Measurements from ENCODE around the gene NFE2L3. TPM values are rescaled to one million over a fixed set of nuclear protein-coding genes. Genes with fewer than 3 reads are reported as not detected.
A peak's percentile ranks its signal among the peaks of the same experiment; 100 is the strongest.

Gene NFE2L3
- total and polyA plus RNA-seq, 9 of the 15 experiments (the other 6 are each of a cell fraction or from before 2014, with no cell fraction given): 2.9 to 16.9 (median 12.4) TPM

DNA sequence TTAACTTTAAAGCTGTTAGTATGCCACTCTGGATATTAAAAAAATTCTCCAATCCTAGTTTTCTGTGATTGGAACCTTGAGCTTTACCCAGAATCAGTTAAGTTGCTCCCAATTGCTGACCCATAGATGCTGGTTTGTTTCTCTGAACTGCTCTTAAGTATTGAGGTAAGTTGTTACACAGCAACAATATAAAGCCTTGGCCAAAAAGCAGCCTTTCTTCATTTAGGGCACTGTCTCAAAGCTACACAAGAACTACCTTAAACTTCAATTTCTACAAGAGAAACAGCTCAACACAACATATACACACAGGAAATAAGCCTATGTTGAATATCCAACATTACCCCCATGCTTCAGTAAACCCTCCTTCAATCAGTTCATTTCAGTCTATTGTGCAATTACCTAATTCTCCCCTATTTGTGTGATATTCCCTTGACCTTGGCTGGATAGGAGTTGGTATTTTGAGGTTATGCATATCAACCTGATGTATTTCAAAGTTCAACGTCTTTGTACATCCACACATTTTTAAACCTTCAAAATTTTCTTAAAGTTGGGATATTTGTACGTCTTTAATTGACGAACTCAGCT is 37.1 kb downstream of the NFE2L3 start (continued):
- TF ChIP-seq PURB (CRISPR knock-in tag; IDR thresholded peaks at IDR 0.05; ENCODE audit: low read depth) (no peak), ZNF780A (CRISPR knock-in tag; IDR thresholded peaks at IDR 0.05) (no peak), SMAD3 (CRISPR knock-in tag; conservative IDR thresholded peaks at IDR 0.05) (peak; percentile 72; the same call in 1 of the 2 replicates), ZNF644 (tag; IDR thresholded peaks at IDR 0.05; ENCODE audit: low read depth) (no peak), ZNF551 (CRISPR knock-in tag; IDR thresholded peaks at IDR 0.05) (peak; percentile 9; the same call in 1 of the 2 replicates), POLR2A (conservative IDR thresholded peaks at IDR 0.05) (no peak; the same call in 1 of the 2 replicates), SP2 (IDR thresholded peaks at IDR 0.05; ENCODE audit: extremely low read depth, low read depth, low read length, poor library complexity, severe bottlenecking) (no peak), POLR2G (IDR thresholded peaks at IDR 0.05; ENCODE audit: low read depth, low read length) (peak; percentile 57), SNIP1 (IDR thresholded peaks at IDR 0.05; ENCODE audit: low read depth) (no peak), GTF2B (IDR thresholded peaks at IDR 0.05; ENCODE audit: extremely low read depth, insufficient read length) (no peak), ZNF431 (CRISPR knock-in tag; IDR thresholded peaks at IDR 0.05) (peak; percentile 67; the same call in 1 of the 2 replicates), TAF1 (IDR thresholded peaks at IDR 0.05; ENCODE audit: control insufficient read depth, extremely low read depth, insufficient read depth, low read length, severe bottlenecking) (no peak), HIVEP1 (CRISPR knock-in tag; IDR thresholded peaks at IDR 0.05) (no peak), ZNF79 (CRISPR knock-in tag; IDR thresholded peaks at IDR 0.05; ENCODE audit: low read depth) (no peak), POLR2AphosphoS5 (IDR thresholded peaks at IDR 0.05; ENCODE audit: control insufficient read depth, insufficient read depth, low read depth, low read length) (peak; percentile 55), NFIC (IDR thresholded peaks at IDR 0.05) (no peak), KDM4B (IDR thresholded peaks at IDR 0.05; ENCODE audit: borderline replicate concordance in 2 of 2, low read depth in 1 of 2) (no peak; a peak in 1 of 4 replicates), GTF2E2 (tag; IDR thresholded peaks at IDR 0.05) (no peak), FUS (optimal IDR thresholded peaks at IDR 0.05; ENCODE audit: low read depth, low read length) (peak; percentile 78)
- TF ChIP-seq, protein P1, sequence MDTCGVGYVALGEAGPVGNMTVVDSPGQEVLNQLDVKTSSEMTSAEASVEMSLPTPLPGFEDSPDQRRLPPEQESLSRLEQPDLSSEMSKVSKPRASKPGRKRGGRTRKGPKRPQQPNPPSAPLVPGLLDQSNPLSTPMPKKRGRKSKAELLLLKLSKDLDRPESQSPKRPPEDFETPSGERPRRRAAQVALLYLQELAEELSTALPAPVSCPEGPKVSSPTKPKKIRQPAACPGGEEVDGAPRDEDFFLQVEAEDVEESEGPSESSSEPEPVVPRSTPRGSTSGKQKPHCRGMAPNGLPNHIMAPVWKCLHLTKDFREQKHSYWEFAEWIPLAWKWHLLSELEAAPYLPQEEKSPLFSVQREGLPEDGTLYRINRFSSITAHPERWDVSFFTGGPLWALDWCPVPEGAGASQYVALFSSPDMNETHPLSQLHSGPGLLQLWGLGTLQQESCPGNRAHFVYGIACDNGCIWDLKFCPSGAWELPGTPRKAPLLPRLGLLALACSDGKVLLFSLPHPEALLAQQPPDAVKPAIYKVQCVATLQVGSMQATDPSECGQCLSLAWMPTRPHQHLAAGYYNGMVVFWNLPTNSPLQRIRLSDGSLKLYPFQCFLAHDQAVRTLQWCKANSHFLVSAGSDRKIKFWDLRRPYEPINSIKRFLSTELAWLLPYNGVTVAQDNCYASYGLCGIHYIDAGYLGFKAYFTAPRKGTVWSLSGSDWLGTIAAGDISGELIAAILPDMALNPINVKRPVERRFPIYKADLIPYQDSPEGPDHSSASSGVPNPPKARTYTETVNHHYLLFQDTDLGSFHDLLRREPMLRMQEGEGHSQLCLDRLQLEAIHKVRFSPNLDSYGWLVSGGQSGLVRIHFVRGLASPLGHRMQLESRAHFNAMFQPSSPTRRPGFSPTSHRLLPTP (IDR thresholded peaks at IDR 0.05; ENCODE audit: borderline replicate concordance, extremely low read depth, insufficient read length): no peak
- TF ChIP-seq, protein P2, sequence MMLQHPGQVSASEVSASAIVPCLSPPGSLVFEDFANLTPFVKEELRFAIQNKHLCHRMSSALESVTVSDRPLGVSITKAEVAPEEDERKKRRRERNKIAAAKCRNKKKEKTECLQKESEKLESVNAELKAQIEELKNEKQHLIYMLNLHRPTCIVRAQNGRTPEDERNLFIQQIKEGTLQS (IDR thresholded peaks at IDR 0.05): no peak
- TF ChIP-seq, protein P2 (CRISPR knock-in tag; conservative IDR thresholded peaks at IDR 0.05): no peak
- TF ChIP-seq, protein P3, sequence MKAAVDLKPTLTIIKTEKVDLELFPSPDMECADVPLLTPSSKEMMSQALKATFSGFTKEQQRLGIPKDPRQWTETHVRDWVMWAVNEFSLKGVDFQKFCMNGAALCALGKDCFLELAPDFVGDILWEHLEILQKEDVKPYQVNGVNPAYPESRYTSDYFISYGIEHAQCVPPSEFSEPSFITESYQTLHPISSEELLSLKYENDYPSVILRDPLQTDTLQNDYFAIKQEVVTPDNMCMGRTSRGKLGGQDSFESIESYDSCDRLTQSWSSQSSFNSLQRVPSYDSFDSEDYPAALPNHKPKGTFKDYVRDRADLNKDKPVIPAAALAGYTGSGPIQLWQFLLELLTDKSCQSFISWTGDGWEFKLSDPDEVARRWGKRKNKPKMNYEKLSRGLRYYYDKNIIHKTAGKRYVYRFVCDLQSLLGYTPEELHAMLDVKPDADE (conservative IDR thresholded peaks at IDR 0.05; ENCODE audit: control insufficient read depth, low read depth, low read length): no peak
